GM12878 (cell line): ENCODE data around the gene CSNK2A1. TPM values are rescaled to one million over a fixed set of nuclear protein-coding genes. Genes with fewer than 3 reads are reported as not detected.

Experiments used
- ATAC-seq: fragments of 200-7000 bp; cut with Tn5 transposase; 3 replicates; pipeline ENCODE4 v1.9.1; 2020; ENCODE audit warnings: mild to moderate bottlenecking, moderate library complexity
- BruUV-seq: library from RNA; stranded (reverse); fragments of 400-500 nt; replicated peaks from 2 replicates; lab custom pipeline; 2021; lab: Mats Ljungman, UMichigan
- CTCF ChIA-PET: fragments of 300-600 bp; sonication (Branson Sonifier 250); formaldehyde crosslinking; extraction: SDS; loops from one replicate; lab custom pipeline; 2021; ENCODE audit warnings: inconsistent platforms; lab: Yijun Ruan, JAX
- POLR2A ChIA-PET: fragments of 350-600 bp; formaldehyde crosslinking; extraction: SDS; loops from one replicate; lab custom pipeline; 2021; ENCODE audit warnings: inconsistent platforms; lab: Charles Lee
- RAD21 ChIA-PET: fragments of 300-600 bp; sonication (Branson Sonifier 250); formaldehyde crosslinking; loops from one replicate; lab custom pipeline; 2023; ENCODE audit warnings: antibody characterized with exemption; ENCODE audit not compliant: unreplicated experiment; lab: Charles Lee
- SMC1A ChIA-PET: fragments of 300-600 bp; sonication (Branson Sonifier 250); formaldehyde crosslinking; loops from one replicate; lab custom pipeline; 2023; ENCODE audit not compliant: unreplicated experiment, uncharacterized antibody; lab: Charles Lee
- DNase-seq: peaks from one replicate; pipeline ENCODE4 v3.0.0-alpha.2; 2011; ENCODE audit warnings: low read depth, low spot score
- FAIRE-seq: peaks from 3 replicates; lab custom pipeline; 2011; peaks lifted over from hg19 to GRCh38; lab: Jason Lieb, UNC
- H2AFZ ChIP-seq: 2 replicates; pipeline ENCODE4 v1.6.0; 2011; ENCODE audit warnings: low read depth, low read length, control low read depth; ENCODE audit not compliant: control insufficient read depth
- H3K27ac ChIP-seq: 2 replicates; pipeline ENCODE4 v1.5.1; 2011; ENCODE audit warnings: control low read depth; ENCODE audit not compliant: control insufficient read depth, insufficient read depth
- H3K27me3 ChIP-seq, 2 experiments: replicated peaks in 1 of 2; 2 replicates each; pipeline versions ENCODE4 v1.6.0 to v1.6.1; 2011; ENCODE audit warnings: low read length in 1 of 2; ENCODE audit not compliant: control insufficient read depth in 2 of 2, insufficient read depth in 2 of 2
- H3K36me3 ChIP-seq, 2 experiments: 2 replicates each; pipeline ENCODE4 v1.5.1; 2011; ENCODE audit warnings: low read length in 1 of 2; ENCODE audit not compliant: control insufficient read depth in 2 of 2, insufficient read depth in 2 of 2
- H3K4me1 ChIP-seq: 2 replicates; pipeline ENCODE4 v1.6.1; 2011; ENCODE audit warnings: mild to moderate bottlenecking, low read length, moderate library complexity, mixed read lengths; ENCODE audit not compliant: control insufficient read depth, insufficient read depth
- H3K4me2 ChIP-seq: 2 replicates; pipeline ENCODE4 v1.6.0; 2011; ENCODE audit warnings: control low read depth; ENCODE audit not compliant: control insufficient read depth, insufficient read depth
- H3K4me3 ChIP-seq: fragments of 200-600 bp; sonication (generic); 2 replicates; pipeline ENCODE4 v1.5.1; 2016
- H3K79me2 ChIP-seq: 2 replicates; pipeline ENCODE4 v1.6.0; 2011; ENCODE audit warnings: low read length; ENCODE audit not compliant: control insufficient read depth, insufficient read depth
- H3K9ac ChIP-seq: 2 replicates; pipeline ENCODE4 v1.8.0; 2011; ENCODE audit warnings: low read length, control low read depth, mixed read lengths; ENCODE audit not compliant: control insufficient read depth, insufficient read depth
- H3K9me3 ChIP-seq: replicated peaks from 3 replicates; pipeline ENCODE4 v1.5.1; 2011; ENCODE audit warnings: mild to moderate bottlenecking, low read length; ENCODE audit not compliant: control insufficient read depth, insufficient read depth
- H4K20me1 ChIP-seq: 2 replicates; pipeline ENCODE4 v1.6.0; 2011; ENCODE audit not compliant: control insufficient read depth, insufficient read depth
- BACH1 ChIP-seq: fragments of 450-650 bp; IDR thresholded peaks from 2 replicates; pipeline ENCODE4 v1.6.1; 2017; ENCODE audit warnings: mild to moderate bottlenecking, borderline replicate concordance
- BMI1 ChIP-seq: fragments of 450-650 bp; IDR thresholded peaks from 2 replicates; pipeline ENCODE4 v1.6.1; 2016; ENCODE audit warnings: mild to moderate bottlenecking, moderate library complexity, borderline replicate concordance
- CHD4 ChIP-seq: fragments of 200-600 bp; sonication (generic); IDR thresholded peaks from 2 replicates; pipeline ENCODE4 v1.6.1; 2016; ENCODE audit warnings: mild to moderate bottlenecking
- E2F4 ChIP-seq: IDR thresholded peaks from 2 replicates; pipeline ENCODE4 v1.6.1; 2012; ENCODE audit warnings: low read depth, low read length, improper control_type of control experiment
- E2F8 ChIP-seq: fragments of 450-650 bp; IDR thresholded peaks from 2 replicates; pipeline ENCODE4 v1.6.1; 2018; ENCODE audit warnings: mild to moderate bottlenecking, low read depth, moderate library complexity; ENCODE audit not compliant: partially characterized antibody
- IRF5 ChIP-seq: fragments of 450-650 bp; IDR thresholded peaks from 2 replicates; pipeline ENCODE4 v1.6.1; 2017; ENCODE audit warnings: borderline replicate concordance
- MLLT1 ChIP-seq: fragments of 450-650 bp; IDR thresholded peaks from 2 replicates; pipeline ENCODE4 v1.6.1; 2016; ENCODE audit warnings: mild to moderate bottlenecking
- MXI1 ChIP-seq: fragments of 150-350 bp; IDR thresholded peaks from 2 replicates; pipeline ENCODE4 v1.6.1; 2011; ENCODE audit warnings: low read depth, mild to moderate bottlenecking, inconsistent platforms, low read length, improper control_type of control experiment
- PAX8 ChIP-seq: fragments of 450-650 bp; IDR thresholded peaks from 2 replicates; pipeline ENCODE4 v1.6.1; 2017; ENCODE audit warnings: mild to moderate bottlenecking, moderate library complexity
- RAD21 ChIP-seq: IDR thresholded peaks from 2 replicates; pipeline ENCODE4 v1.6.1; 2011; ENCODE audit warnings: mild to moderate bottlenecking, low read depth, low read length, moderate library complexity; ENCODE audit not compliant: insufficient read depth
- RB1 ChIP-seq: fragments of 450-650 bp; formaldehyde crosslinking; IDR thresholded peaks from 2 replicates; pipeline ENCODE4 v1.6.1; 2017; ENCODE audit warnings: mild to moderate bottlenecking, borderline replicate concordance
- SKIL ChIP-seq: fragments of 450-650 bp; IDR thresholded peaks from 2 replicates; pipeline ENCODE4 v1.6.1; 2017; ENCODE audit warnings: mild to moderate bottlenecking, low read depth, inconsistent platforms; ENCODE audit not compliant: poor library complexity, severe bottlenecking
- ZBED1 ChIP-seq: IDR thresholded peaks from 2 replicates; pipeline ENCODE4 v1.6.1; 2016; ENCODE audit warnings: borderline replicate concordance
- WGBS: methylation state at CpG from one replicate; pipeline ENCODE4 v1.1.6; 2016; ENCODE audit warnings: low lambda C conversion rate; ENCODE audit not compliant: insufficient replicate concordance, insufficient coverage; ENCODE audit errors: missing lambda C conversion rate; 5-methylcytosine and 5-hydroxymethylcytosine counted together
- in situ Hi-C: fragments of 300-500 bp; cut with MboI; formaldehyde crosslinking; loops from 9 replicates; pipeline ENCODE4 v1.14.3; 2018; ENCODE audit warnings: mixed read lengths
- intact Hi-C: fragments of 100-400 bp; cut with micrococcal nuclease; formaldehyde crosslinking; loops from one replicate; pipeline ENCODE4 v1.14.2; 2022; ENCODE audit not compliant: unreplicated experiment
- polyA plus RNA-seq, 11 experiments: library from polyadenylated mRNA; depleted of rRNA in 4 of 11; unstranded in 6 of 11; stranded (reverse) in 5 of 11; fragments of >200 nt; fragmentation: Nextera tagmentation in 4 of 11; fragmentation: Illumina TruSeq in 1 of 11; extraction: Ambion mirVana in 4 of 11; extraction: Trizol in 1 of 11; gene quantifications; 1 replicate in 1 of 11; 2 replicates in 10 of 11; pipeline versions ENCODE4 v1.2.1 to v1.2.3, GENCODE V29; 2011 to 2016; ENCODE audit warnings: inconsistent platforms in 2 of 11, missing spikeins in 2 of 11, low read depth in 1 of 11
- total RNA-seq, 4 experiments: library from RNA; depleted of rRNA in 3 of 4; stranded (reverse); fragments of >200 nt in 3 of 4; fragmentation: Illumina TruSeq in 1 of 4; extraction: Trizol in 1 of 4; gene quantifications; 2 replicates each; pipeline versions ENCODE4 v1.2.1 to v1.2.3, GENCODE V29; 2013 to 2021

Gene CSNK2A1
- total and polyA plus RNA-seq, 10 of the 15 experiments (the other 5 are each of a cell fraction or from before 2014, with no cell fraction given), result 47.6 to 199 (median 95.0) TPM

- WGBS, result 93% methylated on average over 2 of the region's 2 CpGs
- Histone ChIP-seq H3K4me3 (no peak overlapping the region), H3K4me2 (no peak overlapping the region), H3K79me2 (no peaks in the 10 kb centered on the region), H3K9me3 (no peaks in the 10 kb centered on the region; the same call in 1 of the 3 replicates), H3K36me3 (peaks cover 0 to 10% of the 10 kb centered on the region in 2 experiments), H2AFZ (no peak overlapping the region), H3K4me1 (no peaks in the 10 kb centered on the region), H3K27ac (no peak overlapping the region), H3K9ac (no peak overlapping the region), H4K20me1 (no peaks in the 10 kb centered on the region), H3K27me3 (no peaks in the 10 kb centered on the region)
- intact Hi-C loops (no loop called here), in situ Hi-C loops (no loop called here)
- DNase-seq (no peak), FAIRE-seq (no peak), ATAC-seq (no peak)
- ChIA-PET POLR2A (no interaction called here), CTCF (no interaction called here), RAD21 (no interaction called here), SMC1A (no interaction called here)
- no TSS peak for BruUV-seq
- TF ChIP-seq IRF5, result no peak
- no peak for TF ChIP-seq MLLT1
- no peak for TF ChIP-seq CHD4
- no peak for TF ChIP-seq MXI1
- TF ChIP-seq SKIL, result no peak
- TF ChIP-seq ZBED1, result no peak
- no peak for TF ChIP-seq PAX8
- TF ChIP-seq RAD21, result no peak
- TF ChIP-seq E2F8, result no peak
- no peak for TF ChIP-seq E2F4
- no peak for TF ChIP-seq BACH1
- TF ChIP-seq RB1, result no peak
- TF ChIP-seq BMI1, result no peak
Observed at GRCh38 chr20:474581-474980, 69.0 kb downstream of the CSNK2A1 start.
